Ascending aorta (tissue), 2 donors: ENCODE measurements around the gene CTCF. TPM values are rescaled to one million over a fixed set of nuclear protein-coding genes. Genes with fewer than 3 reads are reported as not detected.

ENCODE experiments used
- DNase-seq, 2 donors: peaks; one replicate each; pipeline ENCODE4 v3.0.0-alpha.2; 2019; ENCODE audit warnings: low spot score in 2 of 2
- H3K27ac ChIP-seq, 2 donors: fragments of 200-600 bp; sonication (generic); one replicate each; pipeline ENCODE4 v1.5.1; 2016 to 2017; ENCODE audit warnings: mild to moderate bottlenecking in 1 of 2
- H3K27me3 ChIP-seq: fragments of 200-600 bp; sonication (generic); one replicate; pipeline ENCODE4 v1.5.1; 2017
- H3K36me3 ChIP-seq, 2 donors: fragments of 200-600 bp; sonication (generic); one replicate each; pipeline ENCODE4 v1.5.1; 2016
- H3K4me1 ChIP-seq, 2 donors: fragments of 200-600 bp; sonication (generic); one replicate each; pipeline ENCODE4 v1.5.1; 2016 to 2017; ENCODE audit warnings: mild to moderate bottlenecking in 1 of 2
- H3K4me3 ChIP-seq, 2 donors: fragments of 200-600 bp; sonication (generic); one replicate each; pipeline ENCODE4 v1.5.1; 2016 to 2017; ENCODE audit warnings: mild to moderate bottlenecking in 1 of 2
- H3K9me3 ChIP-seq, 2 donors: fragments of 200-600 bp; sonication (generic); one replicate each; pipeline ENCODE4 v1.5.1; 2016
- CTCF ChIP-seq, 3 experiments: fragments of 200-600 bp in 2 of 3; fragments of 450-650 bp in 1 of 3; sonication (generic) in 2 of 3; IDR thresholded peaks; one replicate each; pipeline ENCODE4 v1.5.1; 2016 to 2019; ENCODE audit warnings: antibody characterized with exemption in 3 of 3, mild to moderate bottlenecking in 1 of 3, moderate library complexity in 1 of 3
- intact Hi-C: fragments of 100-400 bp; cut with DNase I; formaldehyde crosslinking; loops from one replicate; pipeline ENCODE4 v1.15.1; 2023
- total RNA-seq: library from RNA; depleted of rRNA; stranded (reverse); fragments of >200 nt; gene quantifications from one replicate; pipeline ENCODE4 v1.1.0, GENCODE V29; 2016

Gene CTCF
- total RNA-seq, 1 donor from 2014 or later: 38.6 TPM

- Histone ChIP-seq H3K27me3 (no peaks in the 10 kb centered on the region), H3K9me3 (no peaks in the 10 kb centered on the region), H3K27ac (no peak overlapping the region), H3K4me3 (no peak overlapping the region), H3K4me1 (no peaks in the 10 kb centered on the region), H3K36me3 (peaks cover 2 to 7% of the 10 kb centered on the region in 2 donors)
- TF ChIP-seq CTCF (IDR thresholded peaks at IDR 0.05): no peak
- no peak for DNase-seq
- intact Hi-C loops: no loop called here
These were observed 113.2 kb downstream of the CTCF start for GRCh38 chr16:67675579-67675935.

GRCh38 chr16:67675999-67676398 is 113.7 kb downstream of the CTCF start:
- intact Hi-C loops: no loop called here
- no peak for DNase-seq
- Histone ChIP-seq H3K4me1 (no peaks in the 10 kb centered on the region), H3K36me3 (peaks cover 2 to 10% of the 10 kb centered on the region in 2 donors), H3K27me3 (no peaks in the 10 kb centered on the region), H3K9me3 (no peaks in the 10 kb centered on the region), H3K27ac (no peak overlapping the region), H3K4me3 (no peak overlapping the region)
- TF ChIP-seq CTCF (IDR thresholded peaks at IDR 0.05): no peak

DNA sequence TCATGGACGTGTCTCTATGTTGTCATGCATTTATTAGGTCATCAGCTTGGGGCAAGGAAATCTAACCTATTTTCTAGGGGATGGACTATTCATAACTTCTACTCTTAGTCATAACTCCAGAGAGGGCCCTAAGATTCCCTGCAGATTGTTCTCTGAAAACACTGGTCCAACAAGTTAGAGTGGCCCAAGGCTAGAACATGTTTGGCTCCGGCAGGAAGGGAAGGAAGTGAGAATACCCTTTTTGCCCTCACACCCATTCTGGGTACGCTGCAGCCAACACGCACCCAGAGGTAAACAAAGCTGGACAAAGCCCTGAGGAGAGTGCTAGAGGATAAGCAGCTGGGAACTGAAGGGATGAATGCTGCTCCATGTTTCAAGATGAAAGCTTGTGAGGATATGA is 114.2 kb downstream of the CTCF start:
- H3K27ac ChIP-seq: no peak overlapping the region
- no peaks in the 10 kb centered on the region for H3K27me3 ChIP-seq
- intact Hi-C loops: no loop called here
- H3K4me1 ChIP-seq: no peaks in the 10 kb centered on the region
- H3K9me3 ChIP-seq: no peaks in the 10 kb centered on the region
- no peak for TF ChIP-seq CTCF (IDR thresholded peaks at IDR 0.05)
- H3K4me3 ChIP-seq: no peak overlapping the region
- no peak for DNase-seq
- peaks cover 2 to 10% of the 10 kb centered on the region in 2 donors for H3K36me3 ChIP-seq

DNA sequence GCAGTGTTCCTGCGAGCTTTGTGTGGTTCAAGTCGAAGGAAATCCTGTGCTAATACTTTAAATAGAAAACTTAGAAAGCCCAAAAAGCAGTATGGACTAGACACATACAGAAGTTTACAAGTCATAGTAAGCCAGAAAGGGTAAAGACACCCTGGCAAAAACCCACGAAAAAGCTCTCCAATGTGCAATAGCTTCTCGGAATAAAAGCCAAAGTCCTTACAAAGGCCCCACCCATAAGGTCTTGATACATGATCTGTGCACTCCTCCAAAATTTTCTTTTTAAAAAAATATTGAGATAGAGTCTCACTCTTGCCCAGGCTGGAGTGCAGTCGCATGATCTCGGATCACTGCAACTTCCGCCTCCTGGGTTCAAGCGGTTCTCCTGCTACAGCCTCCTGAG is 114.6 kb downstream of the CTCF start:
- intact Hi-C loops: no loop called here
- H3K9me3 ChIP-seq: no peaks in the 10 kb centered on the region
- no peaks in the 10 kb centered on the region for H3K27me3 ChIP-seq
- H3K27ac ChIP-seq: no peak overlapping the region
- no peak overlapping the region for H3K4me3 ChIP-seq
- peaks cover 2 to 13% of the 10 kb centered on the region in 2 donors for H3K36me3 ChIP-seq
- TF ChIP-seq CTCF (IDR thresholded peaks at IDR 0.05): no peak
- H3K4me1 ChIP-seq: no peaks in the 10 kb centered on the region
- DNase-seq: no peak

DNA sequence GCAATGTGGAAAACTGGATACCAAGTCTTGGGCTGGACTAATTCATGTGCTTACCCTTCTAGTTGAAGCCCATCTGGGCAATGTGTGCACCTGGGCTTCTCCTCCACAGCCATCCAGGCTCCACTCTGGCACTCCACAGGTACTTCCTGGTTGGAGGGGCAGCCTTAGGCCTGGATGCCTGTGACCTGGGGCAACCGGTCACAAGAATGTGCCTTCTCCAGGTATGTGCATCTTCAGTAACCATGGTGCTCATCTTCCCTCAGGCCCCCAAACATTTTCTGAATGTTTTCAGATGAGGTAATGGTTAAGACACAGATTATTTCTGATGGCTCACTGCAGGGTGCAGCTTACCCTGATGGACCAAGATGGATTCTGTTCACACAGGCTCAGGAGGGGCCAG is 115.4 kb downstream of the CTCF start:
- intact Hi-C loops: no loop called here
- TF ChIP-seq CTCF (IDR thresholded peaks at IDR 0.05): no peak
- H3K27ac ChIP-seq: no peak overlapping the region
- no peaks in the 10 kb centered on the region for H3K27me3 ChIP-seq
- no peaks in the 10 kb centered on the region for H3K9me3 ChIP-seq
- H3K4me3 ChIP-seq: no peak overlapping the region
- no peaks in the 10 kb centered on the region for H3K4me1 ChIP-seq
- DNase-seq: no peak
- H3K36me3 ChIP-seq: peaks cover 2 to 14% of the 10 kb centered on the region in 2 donors

DNA sequence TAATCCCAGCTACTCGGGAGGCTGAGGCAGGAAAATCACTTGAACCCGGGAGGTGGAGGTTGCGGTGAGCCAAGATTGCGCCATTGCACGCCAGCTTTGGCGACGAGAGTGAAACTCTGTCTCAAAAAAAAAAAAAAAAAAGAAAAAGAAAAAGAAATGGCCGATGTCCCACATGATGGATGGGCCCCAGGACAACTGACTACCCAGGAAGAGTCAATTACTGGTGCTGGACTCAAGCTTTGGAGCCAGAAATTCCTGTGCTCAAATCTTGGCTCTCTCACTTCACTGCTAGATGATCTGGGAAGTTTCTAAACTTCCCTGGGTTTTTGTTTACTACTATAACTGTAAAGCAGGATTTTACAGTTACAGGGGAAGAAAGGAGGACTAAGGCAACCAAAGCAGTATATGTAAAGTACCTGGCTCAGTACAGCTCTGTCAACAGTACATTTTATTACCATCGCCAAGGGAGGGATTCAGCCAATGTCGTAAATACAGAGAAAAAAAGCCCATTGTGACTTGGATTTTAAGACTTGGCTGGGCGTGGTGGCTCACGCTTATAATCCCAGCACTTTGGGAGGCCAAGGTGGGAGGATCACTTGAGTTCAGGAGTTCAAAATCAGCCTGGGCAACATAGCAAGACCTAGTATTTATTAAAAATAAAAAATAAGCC is 116.2 kb downstream of the CTCF start:
- no peak for TF ChIP-seq CTCF (IDR thresholded peaks at IDR 0.05)
- Histone ChIP-seq H3K27me3 (no peaks in the 10 kb centered on the region), H3K9me3 (no peaks in the 10 kb centered on the region), H3K36me3 (peaks cover 3 to 22% of the 10 kb centered on the region in 2 donors), H3K27ac (no peak overlapping the region), H3K4me1 (no peaks in the 10 kb centered on the region), H3K4me3 (no peak overlapping the region)
- DNase-seq: no peak
- intact Hi-C loops: no loop called here
